Kidney epithelial cell (primary cell): ENCODE data around the gene GP1BB. TPM values are rescaled to one million over a fixed set of nuclear protein-coding genes. Genes with fewer than 3 reads are reported as not detected.

Experiments used
- DNase-seq: peaks from one replicate; pipeline ENCODE4 v3.0.0-alpha.2; 2010; ENCODE audit warnings: low read depth
- H3K27me3 ChIP-seq: 2 replicates; pipeline ENCODE4 v1.6.0; 2011; ENCODE audit warnings: low read length; ENCODE audit not compliant: control insufficient read depth, insufficient read depth
- H3K36me3 ChIP-seq: 2 replicates; pipeline ENCODE4 v1.5.1; 2011; ENCODE audit warnings: low read length; ENCODE audit not compliant: control insufficient read depth, insufficient read depth
- H3K4me3 ChIP-seq: 2 replicates; pipeline ENCODE4 v1.5.1; 2011; ENCODE audit warnings: low read depth, mild to moderate bottlenecking, control low read depth, low read length
- CTCF ChIP-seq: IDR thresholded peaks from 2 replicates; pipeline ENCODE4 v1.5.1; 2011; ENCODE audit warnings: mild to moderate bottlenecking, moderate library complexity, low read length, control low read depth, inconsistent platforms; ENCODE audit not compliant: insufficient read depth, poor library complexity, severe bottlenecking
- total RNA-seq: library from RNA; depleted of rRNA; stranded (reverse); fragments of >200 nt; gene quantifications from 2 replicates; pipeline ENCODE4 v1.2.3, GENCODE V29; 2015

GP1BB gene
- total RNA-seq, 1 donor from 2014 or later = 0.50 TPM

GRCh38 chr22:19756288-19757128 is 33.2 kb downstream of the GP1BB start:
- Histone ChIP-seq H3K27me3 (peaks cover 92% of the 10 kb centered on the region), H3K4me3 (no peak overlapping the region), H3K36me3 (no peaks in the 10 kb centered on the region)
- peak; percentile 52 for TF ChIP-seq CTCF
- no peak for DNase-seq

GRCh38 chr22:19757140-19757984 is 34.0 kb downstream of the GP1BB start:
- DNase-seq = no peak
- Histone ChIP-seq H3K36me3 (no peaks in the 10 kb centered on the region), H3K27me3 (peaks cover 93% of the 10 kb centered on the region), H3K4me3 (no peak overlapping the region)
- no peak for TF ChIP-seq CTCF

- Histone ChIP-seq H3K4me3 (no peak overlapping the region), H3K27me3 (peaks cover 93% of the 10 kb centered on the region), H3K36me3 (no peaks in the 10 kb centered on the region)
- TF ChIP-seq CTCF = no peak
- no peak for DNase-seq
Measured at GRCh38 chr22:19757985-19758895, 34.9 kb downstream of the GP1BB start.

GRCh38 chr22:19758896-19759426 is 35.6 kb downstream of the GP1BB start:
- peaks cover 93% of the 10 kb centered on the region for H3K27me3 ChIP-seq
- H3K4me3 ChIP-seq = no peak overlapping the region
- no peak for DNase-seq
- H3K36me3 ChIP-seq = no peaks in the 10 kb centered on the region
- TF ChIP-seq CTCF = no peak

- no peak for DNase-seq
- Histone ChIP-seq H3K27me3 (peaks cover 93% of the 10 kb centered on the region), H3K36me3 (no peaks in the 10 kb centered on the region), H3K4me3 (no peak overlapping the region)
- no peak for TF ChIP-seq CTCF
Measured at GRCh38 chr22:19759427-19760057, 36.2 kb downstream of the GP1BB start.
